ENCODE measurements around the gene OAS2. TPM values are rescaled to one million over a fixed set of nuclear protein-coding genes. Genes with fewer than 3 reads are reported as not detected.

Gene OAS2
- total and polyA plus RNA-seq, 9 of the 15 experiments (the other 6 are each of a cell fraction or from before 2014, with no cell fraction given) = 0.13 to 0.85 TPM; not detected in 7

DNA sequence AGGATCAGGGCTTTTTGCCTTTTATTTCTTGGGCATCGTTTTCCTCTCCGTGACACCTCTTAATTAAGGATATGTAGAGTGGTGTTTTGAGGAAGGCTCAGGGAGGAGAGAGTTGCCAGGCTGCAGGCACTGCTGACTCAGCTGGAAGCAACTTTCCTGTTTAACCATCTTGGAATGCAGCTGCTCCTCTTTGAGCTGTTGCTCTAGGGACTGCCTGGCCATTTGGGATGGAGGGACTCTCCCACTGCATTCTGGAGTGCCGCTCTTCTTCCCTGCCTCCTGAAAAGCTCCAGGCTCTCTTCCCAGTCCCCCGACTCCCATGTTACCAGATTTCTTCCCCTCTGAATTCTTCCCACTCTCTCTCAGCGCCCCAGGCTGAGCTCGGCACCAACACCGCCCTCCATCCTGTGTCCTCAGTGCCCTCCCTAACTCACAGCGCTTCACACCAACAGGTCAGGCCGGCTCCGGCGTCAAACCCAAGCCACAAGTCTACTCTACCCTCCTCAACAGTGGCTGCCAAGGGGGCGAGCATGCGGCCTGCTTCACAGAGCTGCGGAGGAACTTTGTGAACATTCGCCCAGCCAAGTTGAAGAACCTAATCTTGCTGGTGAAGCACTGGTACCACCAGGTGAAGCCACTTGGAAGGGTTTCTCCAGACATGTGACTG lies 34.2 kb upstream of the OAS2 start (continued):
- peak; percentile 59; the same call in 1 of the 2 replicates for TF ChIP-seq MAFF (IDR thresholded peaks at IDR 0.05; ENCODE audit: low read length)
- peak; percentile 71; the same call in 1 of the 2 replicates for TF ChIP-seq C11orf30 (IDR thresholded peaks at IDR 0.05; ENCODE audit: low read depth)
- TF ChIP-seq MAFG (tag; conservative IDR thresholded peaks at IDR 0.05) = peak; percentile 70
- TF ChIP-seq ESRRA (IDR thresholded peaks at IDR 0.05; ENCODE audit: borderline replicate concordance, low read depth) = no peak
- TF ChIP-seq CBFA2T2 (conservative IDR thresholded peaks at IDR 0.05) = no peak
- TF ChIP-seq XRCC4 (IDR thresholded peaks at IDR 0.05; ENCODE audit: extremely low read depth, insufficient read depth, insufficient read length) = no peak

DNA sequence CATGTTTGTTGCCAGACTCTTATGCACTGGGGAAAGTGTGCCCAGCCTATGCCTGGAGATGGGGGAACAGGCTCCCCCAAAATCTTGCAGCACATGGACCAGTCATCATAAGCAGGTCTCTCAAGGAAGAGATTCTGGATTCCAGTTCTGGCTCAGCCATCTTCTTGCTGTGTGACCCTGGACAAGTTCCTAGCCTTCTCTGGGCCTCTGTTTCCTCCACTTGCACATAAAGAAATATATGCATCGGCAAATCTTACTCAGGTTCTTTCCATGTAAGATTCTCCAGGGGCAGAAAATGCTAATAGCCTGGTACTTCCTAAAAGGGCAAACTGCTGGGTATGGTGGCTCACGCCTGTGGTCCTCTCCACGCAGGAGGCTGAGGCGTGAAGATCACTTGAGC lies 32.8 kb upstream of the OAS2 start:
- H3K4me1 ChIP-seq (replicated peaks in 1 of 2; ENCODE audit: control insufficient read depth in 2 of 2, insufficient read depth in 2 of 2, low read length in 2 of 2) = no peaks in the 10 kb centered on the region
- H3K27ac ChIP-seq (ENCODE audit: extremely low read depth, low read depth, low read length) = no peak overlapping the region
- H3K9ac ChIP-seq (ENCODE audit: insufficient read depth in 1 of 2, low read depth in 2 of 2, low read length in 2 of 2) = no peak overlapping the region
- H2AFZ ChIP-seq (ENCODE audit: low read depth, low read length) = no peak overlapping the region
- no peak for DNase-seq (ENCODE audit: extremely low read depth in 1 of 4, low spot score in 3 of 4)
- intact Hi-C loops (cut with micrococcal nuclease) = no loop called here
- H3K79me2 ChIP-seq (ENCODE audit: control insufficient read depth, insufficient read depth, low read length) = no peaks in the 10 kb centered on the region
- FAIRE-seq = no peak
- H3K27me3 ChIP-seq (ENCODE audit: control insufficient read depth in 2 of 2, insufficient read depth in 2 of 2, low read length in 2 of 2) = peaks cover 0 to 22% of the 10 kb centered on the region in 2 experiments; a peak in 3 of 5 replicates
- H3K9me1 ChIP-seq (ENCODE audit: control insufficient read depth, insufficient read depth, low read length) = no peaks in the 10 kb centered on the region
- in situ Hi-C loops (cut with MboI) = no loop called here
- no peaks in the 10 kb centered on the region for H3K36me3 ChIP-seq (ENCODE audit: control insufficient read depth, insufficient read depth, low read length)
- no peak overlapping the region for H3K4me3 ChIP-seq
- no peak for ATAC-seq
- no peak for TF ChIP-seq ELK1 (CRISPR knock-in tag; IDR thresholded peaks at IDR 0.05)
- no peak for TF ChIP-seq FOXP1 (CRISPR knock-in tag; IDR thresholded peaks at IDR 0.05)
- peak; percentile 71 for TF ChIP-seq RBM25 (IDR thresholded peaks at IDR 0.05; ENCODE audit: low read depth, low read length, severe bottlenecking)
- no peak for TF ChIP-seq ZBTB5 (IDR thresholded peaks at IDR 0.05)
- peak; percentile 59 for TF ChIP-seq ZFP36 (IDR thresholded peaks at IDR 0.05; ENCODE audit: low read depth, low read length, partially characterized antibody)
- no peak for TF ChIP-seq RFX1 (IDR thresholded peaks at IDR 0.05)
- TF ChIP-seq FOXK2 (conservative IDR thresholded peaks at IDR 0.05 in 1 of 2, IDR thresholded peaks at IDR 0.05 in 1 of 2; ENCODE audit: low read depth in 2 of 2) = no peak
- H3K4me2 ChIP-seq (ENCODE audit: insufficient read depth, low read length) = no peak overlapping the region
- no peaks in the 10 kb centered on the region for H3K9me3 ChIP-seq (replicated peaks; ENCODE audit: control insufficient read depth, insufficient read depth, low read depth, low read length)
- 0% methylated on average over 4 of the region's 4 CpGs for WGBS (ENCODE audit: insufficient coverage, low coverage, missing lambda C conversion rate)
- POLR2A ChIA-PET = no interaction called here
- no TSS peak for BruUV-seq (replicated peaks)
- CTCF ChIA-PET (ENCODE audit: low intra/inter-chr PET ratio) = no interaction called here
- H4K20me1 ChIP-seq (replicated peaks; ENCODE audit: control insufficient read depth, insufficient read depth, low read length) = peaks cover 3% of the 10 kb centered on the region; the same call in 1 of the 2 replicates
